ENCODE results near the gene EPHA3.

The EPHA3 gene

DNA sequence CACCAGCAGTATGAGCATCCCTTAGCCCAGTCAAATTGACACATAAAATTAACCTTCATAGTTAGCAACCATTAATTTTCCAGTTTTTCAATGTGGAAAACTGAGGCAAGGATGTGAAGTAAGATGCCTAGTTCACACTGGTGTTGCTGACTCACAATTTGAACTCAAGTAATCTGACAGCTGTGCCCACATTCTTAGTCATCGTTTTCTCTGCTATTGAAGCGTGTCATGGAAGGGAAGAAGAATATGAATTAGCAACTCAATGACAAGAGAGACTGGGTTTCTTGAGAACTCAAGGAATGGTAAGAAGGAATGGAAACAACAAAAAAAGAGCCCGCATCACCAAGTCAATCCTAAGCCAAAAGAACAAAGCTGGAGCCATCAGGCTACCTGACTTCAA, 261.4 kb downstream of the EPHA3 start:
- no peak for DNase-seq

DNA sequence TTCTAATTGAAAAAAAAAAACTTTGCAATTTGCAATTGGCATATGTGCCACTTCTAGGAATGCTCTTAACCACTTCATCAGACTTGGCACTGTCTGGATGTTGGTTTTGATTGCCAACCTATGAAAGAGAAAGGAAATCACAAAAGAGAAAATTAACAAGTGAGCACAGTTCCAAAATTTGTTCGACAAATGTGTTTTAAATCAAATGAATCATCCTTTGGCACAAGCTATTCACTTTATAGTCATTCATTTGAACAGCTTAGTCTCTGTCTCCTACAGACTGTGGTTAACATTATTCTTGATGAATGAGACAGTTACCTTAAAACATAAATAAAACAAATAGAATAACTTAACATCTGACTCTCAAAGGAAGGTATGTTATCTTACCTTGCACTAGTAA, 265.0 kb downstream of the EPHA3 start:
- DNase-seq, result no peak

DNA sequence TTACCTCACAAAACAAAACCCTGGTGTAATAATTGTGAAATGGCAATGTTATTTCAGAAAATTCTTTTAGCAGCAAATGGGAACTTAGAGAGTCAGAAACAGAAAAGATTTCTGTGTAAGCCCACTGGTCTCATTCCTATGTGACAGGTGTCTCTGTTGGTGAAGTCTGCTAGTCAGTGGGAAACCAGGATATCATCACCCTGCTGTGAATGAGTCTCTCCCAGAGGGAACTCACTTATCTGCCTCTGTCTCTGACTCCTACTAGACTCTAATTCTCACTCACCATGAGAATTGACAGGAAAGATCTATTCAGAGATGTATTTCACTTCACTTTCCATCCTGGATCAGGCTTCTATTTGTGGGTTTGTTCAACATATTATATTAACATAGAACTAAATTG, 266.0 kb downstream of the EPHA3 start:
- DNase-seq, result no peak

DNA sequence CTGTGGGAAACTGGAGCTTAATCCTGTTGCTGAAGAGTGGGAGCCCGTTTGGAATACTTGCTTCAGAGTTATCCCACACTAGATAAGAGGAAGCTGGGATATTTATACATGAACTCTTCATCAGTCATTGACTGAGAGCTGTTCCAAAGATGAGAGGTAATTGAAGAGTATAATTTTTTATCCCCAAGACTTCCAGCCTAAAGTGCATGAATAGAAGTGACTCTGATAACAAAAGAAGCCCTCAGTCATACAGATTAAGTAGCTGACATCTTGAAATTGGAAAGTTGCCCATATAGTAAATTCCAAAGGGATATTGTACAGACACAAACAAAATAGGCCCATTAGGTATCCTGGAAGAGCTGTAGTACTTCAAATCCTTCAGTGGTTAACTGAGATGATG, 268.0 kb downstream of the EPHA3 start:
- no peak for DNase-seq

DNA sequence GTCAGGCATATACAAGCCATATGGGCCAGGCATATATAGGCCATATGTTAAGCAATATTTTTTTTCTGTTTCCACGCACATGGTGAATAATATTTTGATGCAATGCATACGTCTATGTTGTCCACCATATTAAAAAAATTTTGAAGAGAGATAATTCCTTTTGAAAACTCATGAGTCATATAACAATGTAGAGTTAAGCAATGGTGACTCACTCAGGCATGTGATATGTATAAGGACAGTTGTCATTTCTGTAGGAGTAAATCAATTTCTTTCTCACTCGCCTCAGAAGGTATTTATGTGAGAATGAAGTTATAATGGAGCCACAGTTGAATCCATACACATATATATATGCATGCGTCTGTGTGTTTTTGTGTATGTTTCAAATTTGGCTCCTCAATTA, 272.6 kb downstream of the EPHA3 start:
- no peak for DNase-seq

DNA sequence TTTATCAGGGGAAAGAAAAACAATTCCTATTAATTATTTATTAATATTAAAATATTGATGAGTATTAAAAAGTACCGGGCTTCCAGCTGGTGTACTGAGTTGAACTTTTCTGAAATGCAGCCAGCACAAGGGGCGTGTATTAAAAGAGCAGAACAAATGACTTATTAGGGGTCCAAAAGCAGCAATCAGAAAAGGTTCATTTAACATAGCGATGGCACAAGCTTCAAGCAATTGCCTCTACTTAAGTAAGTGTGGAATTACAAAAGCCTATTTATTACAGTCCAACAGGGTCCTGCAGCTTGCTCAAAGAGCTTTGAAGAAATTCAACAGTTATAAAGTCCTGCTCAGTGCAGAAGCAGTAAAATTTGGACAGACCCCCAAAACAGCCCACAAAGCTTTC, 285.6 kb downstream of the EPHA3 start:
- DNase-seq, result no peak

DNA sequence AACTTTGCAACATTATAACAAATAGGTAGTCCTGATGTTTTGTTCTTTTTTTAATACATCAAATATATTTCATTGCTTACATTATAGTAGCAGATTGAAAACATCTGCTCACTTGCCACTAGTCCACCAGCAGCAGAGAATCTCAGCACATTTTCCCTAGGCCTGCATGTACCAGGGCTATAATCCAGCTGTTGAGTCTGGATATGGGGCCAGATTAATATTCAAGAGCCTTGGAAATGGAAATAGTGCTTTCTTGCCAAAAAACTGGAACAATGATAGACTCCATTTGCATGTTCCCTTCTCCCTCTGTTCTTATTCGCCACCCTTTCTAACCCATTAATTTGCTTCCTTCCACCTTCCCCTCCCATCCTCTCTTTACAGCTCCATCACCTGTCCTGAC, 288.0 kb downstream of the EPHA3 start:
- no peak for DNase-seq

DNA sequence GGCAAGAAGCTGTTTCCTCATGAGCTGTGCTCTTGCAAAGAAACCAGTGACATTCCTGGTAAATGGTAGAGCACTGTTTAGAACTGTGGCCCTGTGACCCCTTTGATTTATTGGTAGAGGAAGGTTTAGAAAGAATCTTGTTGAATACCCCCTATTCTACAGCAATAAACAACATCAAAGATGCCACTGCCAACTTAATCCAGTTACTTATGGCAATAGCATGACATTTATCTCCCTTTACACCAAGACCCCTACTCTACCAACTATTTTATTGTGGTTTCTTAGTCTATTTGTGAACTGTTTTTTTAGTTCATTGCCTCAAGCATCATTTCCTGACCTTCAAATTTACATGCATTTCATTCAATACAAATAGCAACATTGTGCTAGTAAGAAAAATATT, 288.6 kb downstream of the EPHA3 start:
- no peak for DNase-seq

DNA sequence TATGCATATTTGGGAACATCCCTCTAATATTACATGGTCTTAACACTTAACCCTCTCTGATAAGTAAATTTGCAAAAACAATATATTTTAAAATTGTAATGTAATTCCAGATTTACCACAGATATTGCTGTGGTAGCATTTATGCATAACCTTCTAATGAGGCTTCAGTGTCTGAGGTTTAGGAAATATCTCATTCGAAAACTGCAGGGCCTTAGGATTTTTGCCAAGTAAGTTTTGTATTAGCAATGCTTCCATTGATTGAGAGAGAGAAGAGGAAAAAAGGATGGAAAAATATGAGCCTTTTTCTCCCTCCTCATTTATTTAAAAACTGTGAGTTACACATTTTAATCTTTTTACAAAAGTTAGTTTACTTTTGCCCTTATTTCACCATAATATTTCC, 294.6 kb downstream of the EPHA3 start:
- DNase-seq, result no peak

DNA sequence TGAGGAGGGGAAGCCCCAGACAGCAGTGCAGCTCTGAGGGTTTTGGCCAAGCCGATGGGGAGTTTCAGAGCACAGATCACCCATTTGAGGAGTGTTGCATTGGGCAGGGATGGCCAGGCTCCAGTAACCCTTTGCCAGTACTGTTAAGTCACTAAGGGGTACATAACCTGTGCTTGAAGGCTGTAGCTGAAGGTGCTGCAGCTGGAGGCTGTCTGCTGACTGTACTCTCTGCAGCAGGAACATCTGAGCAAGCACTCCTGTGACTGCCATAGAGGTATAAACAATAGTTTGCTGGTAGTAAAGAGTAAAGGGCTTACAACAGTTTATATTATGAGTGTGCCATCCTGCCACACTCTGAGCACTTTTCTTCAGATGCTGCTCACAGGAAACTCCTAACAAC, 297.8 kb downstream of the EPHA3 start:
- no peak for DNase-seq

DNA sequence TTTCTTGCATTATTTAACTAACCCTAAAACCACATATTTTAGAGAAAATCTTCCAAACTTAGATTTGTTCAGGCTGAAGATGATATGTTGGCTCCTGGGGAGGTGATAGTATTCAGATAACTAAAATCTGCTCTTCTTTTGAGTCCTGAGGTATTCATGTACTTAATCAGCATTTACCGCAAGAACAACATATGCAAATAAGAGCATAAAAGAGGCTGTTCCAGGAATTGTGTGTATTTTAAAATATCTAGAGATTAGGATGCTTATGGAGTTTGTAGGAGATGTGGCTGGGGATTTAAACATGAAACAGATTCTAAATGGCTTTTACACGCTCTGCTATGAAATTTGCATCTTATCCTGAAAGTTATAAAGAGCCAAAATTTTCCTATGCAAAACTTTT, 298.2 kb downstream of the EPHA3 start:
- no peak for DNase-seq

DNA sequence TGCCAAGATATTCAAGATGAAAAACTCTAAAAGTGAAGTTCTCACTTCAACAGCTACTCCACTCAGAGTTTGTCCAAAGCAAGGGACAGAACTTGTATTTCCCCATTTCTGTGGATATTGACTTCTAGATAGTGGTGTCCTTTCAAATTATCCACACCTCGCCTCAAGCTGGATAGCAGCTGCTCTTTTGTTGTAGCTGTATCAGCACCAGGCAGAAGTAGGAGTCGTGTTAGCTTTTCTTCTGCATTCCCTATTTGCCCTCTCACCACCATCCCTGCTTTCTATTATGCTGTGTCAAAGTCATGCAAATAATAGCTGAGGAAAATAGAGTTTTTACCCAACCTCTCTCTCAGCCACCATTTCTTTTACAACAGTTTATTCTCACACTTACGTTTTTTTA, 303.8 kb downstream of the EPHA3 start:
- DNase-seq, result no peak

DNA sequence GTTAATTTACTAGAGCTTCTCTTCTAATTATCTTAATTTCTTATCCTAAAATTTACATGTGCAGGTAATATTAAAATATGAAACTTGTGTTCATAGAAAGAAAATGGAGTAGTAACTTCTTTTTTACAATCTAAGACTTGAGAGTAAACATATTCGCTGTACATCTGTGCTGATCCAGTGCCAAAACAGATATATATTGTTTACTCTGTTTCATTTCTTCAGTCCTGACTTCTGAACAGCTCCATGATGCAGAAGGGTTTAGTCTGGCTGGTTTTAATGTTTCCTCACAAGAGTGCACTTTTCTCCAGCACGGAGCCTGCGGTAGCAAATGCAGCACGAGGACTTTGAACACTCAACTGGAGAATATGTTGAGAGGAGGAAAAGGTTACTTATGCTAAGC, 306.8 kb downstream of the EPHA3 start:
- DNase-seq, result no peak

DNA sequence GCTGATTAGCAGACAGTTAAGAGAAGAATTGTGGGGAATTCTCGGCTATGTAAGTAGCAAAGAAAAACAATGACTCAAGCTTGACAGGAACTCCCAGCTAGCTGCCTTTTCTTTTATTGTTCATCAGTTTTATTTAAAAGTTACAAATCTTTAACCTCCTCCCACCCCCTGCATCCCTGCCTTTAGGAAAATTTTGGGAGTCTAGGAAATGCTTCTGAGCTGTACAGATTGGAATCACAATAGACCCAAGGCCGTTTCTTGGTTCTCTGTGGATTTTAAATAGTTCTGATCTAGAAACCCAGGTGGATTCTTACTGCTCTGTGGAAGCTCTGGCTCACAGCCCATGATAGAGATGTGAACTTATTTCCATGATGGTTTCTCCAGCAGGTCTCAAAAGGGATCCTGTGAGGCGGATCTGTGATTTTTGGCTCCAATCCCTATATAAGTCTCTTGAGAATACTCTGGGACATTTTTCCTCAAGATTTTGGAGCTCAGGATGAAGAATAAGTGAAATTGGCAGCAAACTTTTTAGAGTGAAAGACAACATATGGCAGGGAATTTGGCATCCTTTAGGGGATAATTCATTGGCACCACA, 312.3 kb downstream of the EPHA3 start:
- DNase-seq, result no peak

DNA sequence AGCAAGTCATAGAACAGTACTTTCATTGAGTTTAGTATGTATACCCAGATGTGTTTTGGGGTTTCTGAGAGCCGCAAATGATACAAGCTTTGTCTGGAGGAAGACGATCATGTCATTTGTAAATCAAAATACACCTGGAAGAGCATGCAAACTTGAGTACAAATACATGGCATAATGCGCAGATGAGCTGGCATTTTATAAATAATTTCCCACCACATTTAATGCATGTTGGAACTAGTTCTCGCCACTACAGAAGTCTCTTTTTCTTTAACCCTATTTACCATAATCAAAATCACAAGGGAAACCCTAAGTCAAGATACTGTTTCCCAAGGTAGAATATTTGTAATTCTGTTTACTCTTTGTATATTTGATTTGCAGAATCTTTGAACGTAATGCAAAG, 318.6 kb downstream of the EPHA3 start:
- DNase-seq, result no peak

DNA sequence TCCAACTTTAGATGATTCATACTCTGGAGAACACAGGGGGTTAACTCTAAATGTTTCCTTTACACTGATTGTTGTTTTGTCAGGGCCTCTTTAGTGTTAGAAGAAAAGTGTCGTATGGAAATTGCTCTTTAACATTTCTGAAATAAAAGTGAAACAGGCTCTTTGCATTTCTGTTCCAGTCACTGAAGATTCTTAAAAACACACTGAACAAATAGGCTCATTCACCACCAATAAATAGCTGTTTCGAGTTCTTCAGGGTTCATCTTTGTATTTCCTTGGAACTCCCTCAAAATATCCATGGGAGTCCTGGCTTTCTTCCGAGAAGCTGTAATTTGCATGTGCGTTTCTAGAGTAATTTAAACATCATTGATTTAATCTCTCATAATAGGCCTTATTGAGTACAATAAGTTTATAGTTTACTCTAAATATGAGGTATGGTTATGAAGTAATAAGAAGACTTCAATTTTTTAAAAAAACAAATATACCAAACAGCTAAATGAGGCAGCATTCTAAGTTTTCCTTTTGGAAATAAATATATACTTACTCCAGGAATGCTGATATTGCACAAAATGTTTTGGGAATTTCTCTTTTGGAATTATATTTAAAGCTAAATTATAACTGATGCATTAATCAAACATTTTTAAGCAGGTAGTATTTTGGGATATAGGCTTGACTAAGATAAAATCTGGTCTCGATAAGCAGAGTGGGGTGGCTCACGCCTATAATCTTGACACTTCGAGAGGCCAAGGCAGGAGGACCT, 327.4 kb downstream of the EPHA3 start:
- no peak for DNase-seq

DNA sequence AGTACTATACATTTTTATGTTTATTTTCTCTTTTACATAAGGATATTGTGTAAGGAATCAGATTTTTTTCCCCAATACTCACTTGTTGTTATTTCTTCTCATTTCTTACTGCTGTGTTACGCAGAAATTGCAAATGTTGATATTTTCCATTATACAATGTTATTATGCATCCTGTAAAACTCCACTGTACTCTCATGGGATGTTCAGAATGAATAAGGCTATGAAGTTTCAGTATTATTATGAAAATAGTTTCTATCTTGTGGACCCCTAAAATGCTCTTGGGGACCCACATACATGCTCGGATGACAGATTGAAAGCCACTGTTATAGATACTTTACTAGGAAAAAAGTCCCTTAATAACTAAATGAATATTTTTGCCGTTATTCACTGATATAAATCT, 329.4 kb downstream of the EPHA3 start:
- no peak for DNase-seq

DNA sequence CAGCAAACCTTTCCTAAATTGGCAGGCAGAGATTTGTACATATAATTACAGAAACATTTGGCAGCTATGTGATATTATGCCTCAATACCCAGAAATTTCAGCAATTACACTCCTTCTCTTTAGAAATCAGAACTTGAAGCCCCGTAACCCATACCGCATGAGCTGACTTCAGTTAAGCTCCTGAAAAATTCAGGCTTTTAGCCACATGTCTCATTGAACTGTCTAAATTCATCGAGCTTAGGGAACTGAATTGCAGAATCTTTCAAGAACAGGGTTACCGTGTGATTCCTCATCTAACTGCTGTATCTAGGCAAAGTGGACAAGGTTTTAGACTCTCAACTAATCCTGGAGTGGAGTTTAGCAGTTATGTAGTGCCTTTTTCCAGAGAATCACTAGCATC, 333.0 kb downstream of the EPHA3 start:
- DNase-seq, result no peak

DNA sequence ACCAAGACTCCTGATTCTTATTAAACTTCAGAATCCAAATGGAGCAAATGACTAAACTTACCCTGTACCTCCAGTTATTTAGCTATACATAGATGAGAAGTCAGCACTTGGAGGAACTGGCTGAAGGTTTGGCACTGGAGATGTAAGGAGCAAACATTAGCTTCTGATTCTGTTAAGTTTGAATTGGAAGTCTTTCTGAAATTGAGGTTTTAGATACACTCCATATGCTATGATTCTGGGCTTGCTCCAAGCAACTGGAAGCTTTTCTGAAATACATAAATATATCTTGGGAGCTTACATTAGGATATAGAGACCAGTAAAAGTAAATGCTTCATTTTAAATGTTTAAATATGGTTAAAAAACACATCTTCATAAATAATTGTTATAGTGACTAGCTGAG, 333.7 kb downstream of the EPHA3 start:
- no peak for DNase-seq

DNA sequence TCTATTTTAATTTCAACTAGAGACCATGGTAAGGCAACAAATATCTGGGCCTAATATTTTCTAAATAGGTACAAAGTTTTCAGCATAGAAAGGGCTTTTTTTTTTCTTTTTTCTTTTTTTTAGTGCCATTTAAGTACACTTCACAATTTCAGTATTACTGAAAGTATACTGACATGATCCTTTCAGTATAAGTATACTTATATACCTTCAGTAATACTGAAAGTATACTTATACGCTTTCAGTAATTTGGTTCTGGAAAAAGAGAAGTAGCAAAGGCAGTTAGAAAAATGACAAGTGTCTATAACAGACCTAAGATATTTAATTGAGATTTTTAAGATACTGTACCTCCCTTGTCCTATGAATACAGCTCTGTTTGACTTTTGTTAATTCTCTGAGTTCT, 339.2 kb downstream of the EPHA3 start:
- no peak for DNase-seq

DNA sequence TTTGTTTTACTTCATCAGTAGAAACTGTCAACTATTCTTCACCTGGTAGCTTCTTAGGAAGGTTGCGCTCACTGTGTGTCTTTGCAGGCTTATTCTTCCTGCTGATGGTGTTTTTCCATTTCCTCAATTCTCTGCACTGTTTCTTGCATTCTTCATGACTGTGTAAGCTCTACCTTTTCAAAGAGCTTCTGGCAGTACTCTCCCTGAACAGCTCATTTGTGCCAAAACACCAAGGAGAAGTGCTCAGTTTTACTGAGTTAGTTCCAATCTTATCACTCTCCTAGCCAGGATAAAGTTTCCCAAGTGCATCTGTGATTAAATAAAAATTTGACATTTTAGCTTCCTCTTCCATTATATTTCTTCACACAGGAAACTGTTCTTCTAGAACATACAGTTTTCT, 339.8 kb downstream of the EPHA3 start:
- DNase-seq, result no peak

DNA sequence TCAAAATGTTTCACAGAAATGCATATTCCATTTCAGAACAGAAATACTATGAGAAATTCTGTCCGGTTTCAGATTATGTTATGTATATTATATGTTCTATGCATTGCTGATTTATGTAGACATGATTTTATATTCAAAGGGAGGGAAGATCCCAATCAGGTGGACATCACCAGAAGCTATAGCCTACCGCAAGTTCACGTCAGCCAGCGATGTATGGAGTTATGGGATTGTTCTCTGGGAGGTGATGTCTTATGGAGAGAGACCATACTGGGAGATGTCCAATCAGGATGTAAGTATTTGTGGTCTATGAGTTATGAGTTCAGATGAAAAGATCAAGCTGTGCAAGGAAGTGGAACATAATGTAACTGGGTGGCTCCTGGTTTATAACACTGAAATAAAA, 341.7 kb downstream of the EPHA3 start:
- DNase-seq, result no peak

DNA sequence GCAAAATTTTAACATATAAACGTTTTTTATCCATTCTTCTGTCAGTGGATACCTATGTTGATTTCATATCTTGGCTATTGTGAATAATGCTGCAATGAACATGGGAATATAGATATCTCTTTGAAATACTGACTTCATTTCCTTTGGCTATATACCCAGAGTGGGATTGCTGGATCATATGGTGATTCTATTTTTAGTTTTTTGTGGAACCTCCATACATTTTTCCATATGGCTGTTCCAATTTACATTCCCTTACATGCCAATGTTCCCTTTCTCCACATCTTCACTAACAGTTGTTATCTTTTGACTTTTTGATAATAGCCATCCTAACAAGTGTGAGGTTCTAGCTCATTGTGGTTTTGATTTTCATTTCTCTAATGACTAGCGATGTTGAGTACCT, 344.6 kb downstream of the EPHA3 start:
- no peak for DNase-seq

DNA sequence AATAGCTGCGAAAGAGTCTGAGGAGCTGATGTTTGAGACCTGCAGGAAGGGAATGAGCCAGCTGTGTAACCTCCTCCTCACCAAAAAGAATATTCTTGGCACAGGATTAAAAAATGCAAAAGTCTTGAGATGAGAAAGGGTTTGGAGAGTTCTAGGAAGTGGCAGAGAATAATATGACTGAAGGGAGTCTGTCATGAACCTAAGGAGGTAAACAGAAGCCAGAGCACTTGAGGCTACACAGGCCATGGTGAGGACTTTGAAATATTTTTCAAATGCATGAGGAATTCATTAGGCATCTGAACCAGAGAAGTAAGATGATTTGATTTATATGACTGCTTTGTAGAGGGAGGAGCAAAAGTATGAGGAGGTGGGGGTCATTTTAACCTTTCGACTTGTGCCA, 347.8 kb downstream of the EPHA3 start:
- no peak for DNase-seq

DNA sequence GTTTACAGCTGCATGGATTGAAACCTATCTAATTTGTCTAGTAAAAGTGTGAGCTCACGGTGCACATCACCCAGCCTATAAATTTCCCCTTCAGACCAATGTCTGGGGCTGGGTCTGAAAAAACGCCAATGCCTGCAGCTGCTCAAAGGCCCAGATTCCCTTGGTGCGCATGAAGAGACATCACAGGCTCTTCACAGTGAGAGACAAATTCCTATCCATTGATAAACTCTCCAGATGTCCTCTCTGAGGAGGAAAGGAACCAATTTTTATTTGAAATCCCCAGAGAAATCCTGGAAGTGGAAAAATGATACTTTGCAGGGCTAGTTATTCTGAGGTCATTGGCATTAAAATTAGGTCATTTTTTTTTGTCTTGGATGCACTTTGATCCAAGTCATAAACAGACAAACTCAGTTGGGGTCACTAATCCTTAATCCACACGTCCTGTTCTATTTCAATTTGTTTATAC, 360.5 kb downstream of the EPHA3 start:
- peak; percentile 71 for DNase-seq

Measured in left hindlimb (tissue), 1 donor.